ENCODE measurements around the gene RALGDS.

The RALGDS gene

DNA sequence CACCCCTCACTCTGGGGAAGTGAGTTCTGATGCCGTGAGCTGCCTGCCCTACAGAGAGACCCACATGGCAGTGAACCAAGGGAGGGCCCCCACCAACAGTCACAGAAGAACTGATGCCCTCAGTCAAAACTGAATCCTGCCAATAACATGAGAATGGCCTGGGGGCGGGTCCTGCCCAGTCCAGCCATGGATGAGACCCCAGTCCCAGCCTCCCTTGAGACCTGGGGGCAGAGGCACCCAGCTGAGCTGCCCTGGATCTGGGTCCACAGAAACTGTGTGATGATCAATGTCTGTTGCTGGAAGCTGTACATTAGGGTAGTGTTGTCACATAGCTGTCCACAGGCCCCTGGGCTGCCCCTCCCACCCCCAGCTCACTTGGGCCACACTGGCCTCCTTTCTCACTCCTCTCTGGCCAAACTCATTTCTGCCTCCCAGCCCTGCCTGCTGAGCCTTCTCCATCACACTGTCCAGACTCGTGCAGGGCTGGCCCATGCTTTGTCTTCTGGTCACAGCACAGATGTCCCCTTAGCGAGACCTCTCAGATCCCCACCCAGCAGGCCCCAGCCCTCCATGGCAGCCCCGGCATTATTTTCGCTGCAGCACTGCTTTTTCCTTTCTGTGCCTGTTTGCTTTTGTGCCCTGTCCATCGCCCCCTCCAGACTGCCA lies 25.8 kb upstream of the RALGDS start:
- DNase-seq (ENCODE audit: low read depth), result no peak
- TF ChIP-seq, protein P1, sequence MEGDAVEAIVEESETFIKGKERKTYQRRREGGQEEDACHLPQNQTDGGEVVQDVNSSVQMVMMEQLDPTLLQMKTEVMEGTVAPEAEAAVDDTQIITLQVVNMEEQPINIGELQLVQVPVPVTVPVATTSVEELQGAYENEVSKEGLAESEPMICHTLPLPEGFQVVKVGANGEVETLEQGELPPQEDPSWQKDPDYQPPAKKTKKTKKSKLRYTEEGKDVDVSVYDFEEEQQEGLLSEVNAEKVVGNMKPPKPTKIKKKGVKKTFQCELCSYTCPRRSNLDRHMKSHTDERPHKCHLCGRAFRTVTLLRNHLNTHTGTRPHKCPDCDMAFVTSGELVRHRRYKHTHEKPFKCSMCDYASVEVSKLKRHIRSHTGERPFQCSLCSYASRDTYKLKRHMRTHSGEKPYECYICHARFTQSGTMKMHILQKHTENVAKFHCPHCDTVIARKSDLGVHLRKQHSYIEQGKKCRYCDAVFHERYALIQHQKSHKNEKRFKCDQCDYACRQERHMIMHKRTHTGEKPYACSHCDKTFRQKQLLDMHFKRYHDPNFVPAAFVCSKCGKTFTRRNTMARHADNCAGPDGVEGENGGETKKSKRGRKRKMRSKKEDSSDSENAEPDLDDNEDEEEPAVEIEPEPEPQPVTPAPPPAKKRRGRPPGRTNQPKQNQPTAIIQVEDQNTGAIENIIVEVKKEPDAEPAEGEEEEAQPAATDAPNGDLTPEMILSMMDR (IDR thresholded peaks at IDR 0.05; ENCODE audit: insufficient read depth, low read depth, low read length, missing control alignments), result no peak
- peak overlapping the region; percentile 90 for H3K4me3 ChIP-seq (ENCODE audit: low read depth, low read length)

DNA sequence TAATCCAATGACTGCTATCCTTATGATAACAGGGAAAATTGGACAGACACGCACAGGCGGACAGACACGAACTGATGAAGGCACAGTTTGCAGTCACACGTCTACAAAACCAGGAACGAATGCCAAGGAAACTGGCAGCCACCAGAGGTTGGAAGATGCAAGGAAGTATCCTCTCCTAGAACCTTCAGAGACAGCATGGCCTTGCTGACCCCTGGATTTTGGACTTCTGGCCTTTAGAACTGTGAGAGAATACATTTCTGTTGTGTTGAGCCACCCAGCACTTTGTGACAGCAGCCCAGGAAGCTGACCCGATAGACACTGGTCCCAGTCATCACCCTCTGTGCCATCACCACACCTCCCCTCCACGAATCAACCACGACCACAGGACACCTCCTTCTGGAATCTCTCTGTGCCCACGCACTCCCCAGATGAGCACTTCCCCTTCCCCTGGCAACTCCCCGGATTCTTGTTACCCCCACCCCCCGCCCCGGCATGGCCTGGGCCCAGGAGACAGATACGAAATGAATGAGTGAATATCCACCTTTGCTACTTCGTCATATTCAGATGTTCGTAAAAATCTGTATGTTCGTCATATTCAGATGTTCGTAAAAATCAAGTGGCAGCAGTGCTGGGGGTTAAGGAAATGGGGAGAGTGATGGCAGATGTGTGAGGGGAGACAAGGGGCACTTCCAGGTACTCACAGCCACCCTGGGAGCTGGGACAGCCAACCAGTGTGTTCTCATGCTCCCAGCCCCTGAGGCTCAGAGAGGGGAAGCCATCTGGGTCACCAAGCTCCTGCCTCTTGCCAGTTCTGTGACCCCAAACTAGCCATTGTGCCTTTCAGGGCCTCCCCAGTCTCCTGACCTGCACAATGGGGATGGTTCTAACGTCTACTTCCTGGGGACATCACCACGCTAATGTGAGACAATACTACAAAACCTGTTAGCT lies 24.1 kb upstream of the RALGDS start:
- H3K4me3 ChIP-seq (ENCODE audit: low read depth, low read length), result peak overlapping the region; percentile 51
- TF ChIP-seq, protein P1 (IDR thresholded peaks at IDR 0.05; ENCODE audit: insufficient read depth, low read depth, low read length, missing control alignments), result no peak
- no peak for DNase-seq (ENCODE audit: low read depth)

DNA sequence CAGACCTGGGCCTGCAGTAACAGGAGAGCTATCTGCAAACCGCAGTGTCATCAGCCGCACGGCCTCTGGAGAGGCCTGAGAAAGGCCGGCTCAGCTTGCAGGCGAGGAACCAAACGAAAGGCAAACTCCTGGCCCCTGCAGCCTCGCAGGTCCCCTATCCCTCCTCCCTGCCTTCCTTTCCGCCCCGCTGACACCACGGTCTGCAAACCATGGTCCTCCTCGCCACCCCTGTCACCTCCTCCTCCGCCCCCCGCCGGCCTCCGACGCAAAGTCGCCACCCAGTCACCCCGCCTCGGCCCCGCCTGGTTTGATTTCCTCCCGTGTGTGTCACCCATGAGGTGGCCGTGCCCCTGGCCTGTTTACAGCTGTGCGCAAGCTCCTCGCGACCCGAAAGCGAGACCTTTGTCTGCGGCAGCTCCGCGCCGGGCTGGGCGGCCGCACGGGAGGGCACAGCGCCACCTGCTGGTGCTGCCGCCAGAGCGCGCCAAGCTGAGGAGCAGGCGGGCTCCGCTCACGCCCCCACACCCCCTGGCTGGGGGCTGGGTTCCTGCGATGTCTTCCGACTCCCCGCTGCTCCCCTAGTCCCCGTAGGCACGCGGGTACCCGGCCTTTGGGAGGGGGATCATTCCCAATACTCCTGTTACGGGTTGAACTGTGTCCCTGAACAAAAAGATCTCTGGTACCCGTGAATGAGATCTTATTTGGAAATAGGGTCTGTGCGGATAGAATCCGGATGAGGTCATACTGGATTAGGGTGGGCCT lies 23.3 kb upstream of the RALGDS start:
- TF ChIP-seq, protein P1 (IDR thresholded peaks at IDR 0.05; ENCODE audit: insufficient read depth, low read depth, low read length, missing control alignments), result peak; percentile 98
- peak; percentile 97 for DNase-seq (ENCODE audit: low read depth)
- H3K4me3 ChIP-seq (ENCODE audit: low read depth, low read length), result peak overlapping the region; percentile 51

DNA sequence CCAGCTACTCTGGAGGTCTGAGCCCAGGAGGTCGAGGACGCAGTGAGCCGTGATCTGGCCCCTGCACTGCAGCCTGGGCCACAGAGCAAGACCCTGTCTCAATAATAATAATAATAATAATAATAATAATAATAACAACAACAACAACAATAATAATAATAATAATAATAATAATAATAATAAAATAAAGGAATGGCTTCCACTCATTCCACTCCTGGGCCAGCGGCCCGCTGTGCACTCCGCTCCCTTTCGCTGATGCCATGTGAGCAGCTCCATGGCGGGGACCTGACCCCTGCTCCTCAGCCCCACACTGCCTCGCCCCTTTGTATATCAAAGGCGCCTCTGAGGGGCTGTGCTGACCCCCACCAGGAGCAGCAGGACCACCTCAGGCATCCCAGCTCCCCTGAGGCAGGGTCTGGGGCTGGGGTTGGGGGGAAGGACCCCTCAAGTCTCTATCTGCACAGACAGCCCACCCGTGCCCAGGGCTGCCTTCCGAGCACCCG lies 22.6 kb upstream of the RALGDS start:
- TF ChIP-seq, protein P1 (IDR thresholded peaks at IDR 0.05; ENCODE audit: insufficient read depth, low read depth, low read length, missing control alignments), result no peak
- no peak for DNase-seq (ENCODE audit: low read depth)
- H3K4me3 ChIP-seq (ENCODE audit: low read depth, low read length), result peak overlapping the region; percentile 51

DNA sequence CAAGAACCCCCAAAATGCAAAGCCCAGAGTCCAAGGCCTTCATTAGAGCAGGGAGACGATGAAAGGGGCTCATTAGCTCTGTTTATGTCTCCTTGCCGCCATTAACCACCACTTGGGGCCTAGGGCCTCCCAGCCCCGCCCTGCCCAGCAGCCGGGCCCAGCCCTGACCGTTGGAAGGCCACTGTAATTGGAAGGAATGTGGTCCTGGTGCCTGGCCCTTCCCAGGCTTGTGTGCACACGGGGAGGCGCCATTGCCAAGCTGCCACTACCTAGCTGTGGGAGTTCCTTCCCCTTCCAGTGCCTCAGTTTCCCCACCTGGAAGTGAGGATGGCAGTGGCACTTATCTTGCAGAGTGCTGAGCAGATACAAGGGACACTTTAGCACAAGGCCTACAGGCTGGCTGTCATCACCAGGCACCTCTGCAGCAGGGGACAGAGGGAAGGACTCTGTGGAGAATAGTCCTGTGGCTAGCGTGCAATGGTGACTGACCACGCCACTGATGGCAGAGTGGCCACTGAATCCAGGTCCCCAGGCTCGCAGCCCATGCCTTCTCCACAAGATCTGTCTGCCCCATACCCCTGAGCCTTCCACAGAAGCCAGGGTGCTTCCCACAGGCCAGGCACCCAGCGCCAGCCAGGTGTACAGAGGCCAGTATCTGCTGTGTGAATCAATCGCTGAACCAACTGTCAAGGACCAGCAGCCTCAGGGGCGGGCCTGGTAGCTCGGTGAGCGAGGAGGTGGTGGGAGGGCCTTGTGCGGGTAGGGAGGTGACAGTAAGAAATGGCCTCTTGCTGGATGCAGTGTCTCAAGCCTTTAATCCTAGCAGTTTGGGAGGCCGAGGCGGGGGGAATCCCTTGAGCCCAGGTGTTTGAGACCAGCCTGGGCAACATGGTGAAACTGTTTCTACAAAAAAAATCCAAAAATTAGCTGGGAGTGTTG lies 21.9 kb upstream of the RALGDS start:
- TF ChIP-seq, protein P1 (IDR thresholded peaks at IDR 0.05; ENCODE audit: insufficient read depth, low read depth, low read length, missing control alignments), result no peak
- peak; percentile 77 for DNase-seq (ENCODE audit: low read depth)
- H3K4me3 ChIP-seq (ENCODE audit: low read depth, low read length), result no peak overlapping the region; the same call in 1 of the 2 replicates
